GM20000 (cell line): ENCODE measurements around the gene TMEM106C.
A peak's percentile ranks its signal among the peaks of the same experiment; 100 is the strongest.

Experiments
- DNase-seq: peaks from one replicate; pipeline ENCODE4 v3.0.0; 2012; ENCODE audit warnings: low spot score
- CTCF ChIP-seq: IDR thresholded peaks from 2 replicates; pipeline ENCODE4 v1.5.1; 2012; ENCODE audit warnings: mild to moderate bottlenecking, control low read depth; ENCODE audit errors: extremely low read depth, missing control alignments

The TMEM106C gene

GRCh38 chr12:48001505-48002413 is 38.4 kb downstream of the TMEM106C start:
- peak; percentile 35 for DNase-seq
- no peak for TF ChIP-seq CTCF

GRCh38 chr12:48002414-48002730 is 39.0 kb downstream of the TMEM106C start:
- no peak for TF ChIP-seq CTCF
- DNase-seq: peak; percentile 26

GRCh38 chr12:48002773-48003218 is 39.4 kb downstream of the TMEM106C start:
- DNase-seq: peak; percentile 29
- TF ChIP-seq CTCF: no peak

- peak; percentile 50 for DNase-seq
- TF ChIP-seq CTCF: no peak
Measured at GRCh38 chr12:48003226-48004052, 40.0 kb downstream of the TMEM106C start.

- DNase-seq: peak; percentile 52
Measured at GRCh38 chr12:48004053-48004941, 40.9 kb downstream of the TMEM106C start, which contains the start of gene COL2A1. Gene COL2A1, minus strand, starts transcription at chr12:48004476. Its CDS starts 155 bp downstream, at chr12:48004321.

More at GRCh38 chr12:48004053-48004941, 40.9 kb downstream of the TMEM106C start, which contains the start of gene COL2A1:
- TF ChIP-seq CTCF: no peak
